ENCODE results near the gene STK25. TPM values are rescaled to one million over a fixed set of nuclear protein-coding genes. Genes with fewer than 3 reads are reported as not detected.
A peak's percentile ranks its signal among the peaks of the same experiment; 100 is the strongest.

Gene STK25
- total and polyA plus RNA-seq, 10 of the 15 experiments (the other 5 are each of a cell fraction or from before 2014, with no cell fraction given) = 6.0 to 154 (median 89.3) TPM

DNA sequence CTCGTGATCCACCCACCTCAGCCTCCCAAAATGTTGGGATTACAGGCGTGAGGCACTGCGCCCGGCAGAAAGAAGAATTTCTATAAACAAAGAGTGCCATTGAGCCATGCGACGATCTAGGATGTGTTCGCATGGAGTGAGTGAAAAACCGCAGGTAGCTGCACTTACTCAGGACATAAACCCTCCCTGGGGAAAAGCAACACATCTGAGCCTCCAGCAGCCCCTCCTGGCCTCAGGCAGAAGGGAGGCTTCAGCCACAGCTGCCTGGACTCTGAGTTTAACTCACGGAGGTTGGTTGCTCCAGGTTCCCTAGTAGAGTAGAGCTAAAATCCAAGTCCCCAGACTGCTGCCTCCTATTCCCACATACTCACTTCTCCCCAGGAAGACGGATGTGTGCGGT, 11.3 kb upstream of the STK25 start:
- FAIRE-seq (no peak), ATAC-seq (no peak), DNase-seq (ENCODE audit: low read depth, low spot score) (no peak)
- H3K79me2 ChIP-seq (ENCODE audit: control insufficient read depth, insufficient read depth, low read length) = no peaks in the 10 kb centered on the region
- no peak overlapping the region for H2AFZ ChIP-seq (ENCODE audit: control insufficient read depth, low read depth, low read length)
- H3K9ac ChIP-seq (ENCODE audit: control insufficient read depth, insufficient read depth, low read length) = no peak overlapping the region
- H3K4me2 ChIP-seq (ENCODE audit: control insufficient read depth, insufficient read depth) = no peak overlapping the region
- ChIA-PET CTCF (no interaction called here), RAD21 (ENCODE audit: unreplicated experiment) (no interaction called here), SMC1A (ENCODE audit: uncharacterized antibody, unreplicated experiment) (interaction anchor here (1.4 kb wide), 1 partner anchor 25 kb away, joined by 4 read pairs; no protein-coding TSS in a partner anchor), POLR2A (no interaction called here)
- peaks cover 15% of the 10 kb centered on the region for H3K4me1 ChIP-seq (ENCODE audit: control insufficient read depth, insufficient read depth, low read length)
- WGBS (ENCODE audit: insufficient coverage, insufficient replicate concordance, low lambda C conversion rate, missing lambda C conversion rate) = 69% methylated on average over 11 of the region's 11 CpGs
- H3K9me3 ChIP-seq (replicated peaks; ENCODE audit: control insufficient read depth, insufficient read depth, low read length) = no peaks in the 10 kb centered on the region; the same call in 1 of the 3 replicates
- in situ Hi-C loops (cut with MboI) = loop anchor here (10.0 kb wide), 1 partner anchor 355 kb away; no protein-coding TSS in a partner anchor
- TF ChIP-seq GATAD2B (conservative IDR thresholded peaks at IDR 0.05; ENCODE audit: low read depth) = no peak
- TF ChIP-seq, protein P1, sequence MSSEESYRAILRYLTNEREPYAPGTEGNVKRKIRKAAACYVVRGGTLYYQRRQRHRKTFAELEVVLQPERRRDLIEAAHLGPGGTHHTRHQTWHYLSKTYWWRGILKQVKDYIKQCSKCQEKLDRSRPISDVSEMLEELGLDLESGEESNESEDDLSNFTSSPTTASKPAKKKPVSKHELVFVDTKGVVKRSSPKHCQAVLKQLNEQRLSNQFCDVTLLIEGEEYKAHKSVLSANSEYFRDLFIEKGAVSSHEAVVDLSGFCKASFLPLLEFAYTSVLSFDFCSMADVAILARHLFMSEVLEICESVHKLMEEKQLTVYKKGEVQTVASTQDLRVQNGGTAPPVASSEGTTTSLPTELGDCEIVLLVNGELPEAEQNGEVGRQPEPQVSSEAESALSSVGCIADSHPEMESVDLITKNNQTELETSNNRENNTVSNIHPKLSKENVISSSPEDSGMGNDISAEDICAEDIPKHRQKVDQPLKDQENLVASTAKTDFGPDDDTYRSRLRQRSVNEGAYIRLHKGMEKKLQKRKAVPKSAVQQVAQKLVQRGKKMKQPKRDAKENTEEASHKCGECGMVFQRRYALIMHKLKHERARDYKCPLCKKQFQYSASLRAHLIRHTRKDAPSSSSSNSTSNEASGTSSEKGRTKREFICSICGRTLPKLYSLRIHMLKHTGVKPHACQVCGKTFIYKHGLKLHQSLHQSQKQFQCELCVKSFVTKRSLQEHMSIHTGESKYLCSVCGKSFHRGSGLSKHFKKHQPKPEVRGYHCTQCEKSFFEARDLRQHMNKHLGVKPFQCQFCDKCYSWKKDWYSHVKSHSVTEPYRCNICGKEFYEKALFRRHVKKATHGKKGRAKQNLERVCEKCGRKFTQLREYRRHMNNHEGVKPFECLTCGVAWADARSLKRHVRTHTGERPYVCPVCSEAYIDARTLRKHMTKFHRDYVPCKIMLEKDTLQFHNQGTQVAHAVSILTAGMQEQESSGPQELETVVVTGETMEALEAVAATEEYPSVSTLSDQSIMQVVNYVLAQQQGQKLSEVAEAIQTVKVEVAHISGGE (CRISPR knock-in tag; IDR thresholded peaks at IDR 0.05) = no peak
- peak; percentile 13 for TF ChIP-seq MEF2B (IDR thresholded peaks at IDR 0.05; ENCODE audit: partially characterized antibody, poor library complexity, severe bottlenecking)
- no peak for TF ChIP-seq TARDBP (IDR thresholded peaks at IDR 0.05; ENCODE audit: borderline replicate concordance)
- no peak for TF ChIP-seq SMARCA5 (IDR thresholded peaks at IDR 0.05)
- no TSS peak for BruUV-seq (replicated peaks)
- no peaks in the 10 kb centered on the region for H3K27me3 ChIP-seq (replicated peaks in 1 of 2; ENCODE audit: control insufficient read depth in 2 of 2, insufficient read depth in 2 of 2, low read length in 1 of 2)
- no peak overlapping the region for H3K27ac ChIP-seq (ENCODE audit: control insufficient read depth, insufficient read depth)
- no peak overlapping the region for H3K4me3 ChIP-seq
- H4K20me1 ChIP-seq (ENCODE audit: control insufficient read depth, insufficient read depth) = no peaks in the 10 kb centered on the region
- intact Hi-C loops (cut with micrococcal nuclease; ENCODE audit: unreplicated experiment) = no loop called here
- no peaks in the 10 kb centered on the region for H3K36me3 ChIP-seq (ENCODE audit: control insufficient read depth in 2 of 2, insufficient read depth in 2 of 2, low read length in 1 of 2)
